GM13977 (cell line): Measurements from ENCODE around the gene JAML.

Source experiments
- DNase-seq: peaks from one replicate; pipeline ENCODE4 v3.0.0; 2012; ENCODE audit warnings: low spot score
- CTCF ChIP-seq: IDR thresholded peaks from 2 replicates; pipeline ENCODE4 v1.5.1; 2012; ENCODE audit warnings: mild to moderate bottlenecking, control low read depth; ENCODE audit not compliant: insufficient read depth; ENCODE audit errors: extremely low read depth, missing control alignments
- in situ Hi-C: fragments of 300-500 bp; cut with MboI; formaldehyde crosslinking; loops from one replicate; pipeline ENCODE4 v1.12.0; 2022; ENCODE audit warnings: low sequenced_read_pairs, low pct_unique_long_range_greater_than_20kb, mixed read lengths, inconsistent platforms; ENCODE audit not compliant: unreplicated experiment

The JAML gene

GRCh38 chr11:118221419-118221818, 3.4 kb downstream of the JAML start:
- in situ Hi-C loops: no loop called here
- DNase-seq: no peak
- no peak for TF ChIP-seq CTCF

- no peak for TF ChIP-seq CTCF
- in situ Hi-C loops: no loop called here
- DNase-seq: no peak
Measured at GRCh38 chr11:118219732-118220131, 5.1 kb downstream of the JAML start.

- no peak for TF ChIP-seq CTCF
- DNase-seq: no peak
- in situ Hi-C loops: no loop called here
Measured at GRCh38 chr11:118219244-118219643, 5.6 kb downstream of the JAML start.

GRCh38 chr11:118217575-118217974, 7.2 kb downstream of the JAML start:
- no peak for TF ChIP-seq CTCF
- in situ Hi-C loops: no loop called here
- DNase-seq: no peak

GRCh38 chr11:118216621-118217481, 8.0 kb downstream of the JAML start:
- in situ Hi-C loops: no loop called here
- peak; percentile 26 for DNase-seq
- TF ChIP-seq CTCF: no peak

- in situ Hi-C loops: no loop called here
- TF ChIP-seq CTCF: no peak
- no peak for DNase-seq
Measured at GRCh38 chr11:118215765-118216164, 9.0 kb downstream of the JAML start.
